CD4-positive, alpha-beta T cell treated with Interleukin-2 at 100 ng/mL for 4 hours (primary cell): ENCODE data around the gene NMNAT2.
"Not testable (repeated sequence)": the region's sequence is repeated elsewhere in the genome, so short reads cannot be mapped to it uniquely, and the experiment has no call there.

Experiments used
- DNase-seq: peaks from one replicate; pipeline ENCODE4 v3.0.0-alpha.2; 2020; ENCODE audit warnings: low spot score

The NMNAT2 gene

GRCh38 chr1:183262628-183263200 is 155.5 kb downstream of the NMNAT2 start:
- DNase-seq, result no peak

- DNase-seq, result no peak
These were observed 158.3 kb downstream of the NMNAT2 start for GRCh38 chr1:183259924-183260323.

- DNase-seq, result no peak
These were observed 163.1 kb downstream of the NMNAT2 start for GRCh38 chr1:183255073-183255472.

GRCh38 chr1:183251959-183252450 is 166.2 kb downstream of the NMNAT2 start:
- DNase-seq, result no peak

- DNase-seq, result no peak
These were observed 166.8 kb downstream of the NMNAT2 start for GRCh38 chr1:183251101-183251958.

GRCh38 chr1:183249941-183250452 is 168.2 kb downstream of the NMNAT2 start:
- no peak for DNase-seq

- DNase-seq, result no peak
These were observed 169.0 kb downstream of the NMNAT2 start for GRCh38 chr1:183248989-183249691.

GRCh38 chr1:183247931-183248330 is 170.2 kb downstream of the NMNAT2 start:
- DNase-seq, result no peak

- DNase-seq, result no peak
These were observed 170.7 kb downstream of the NMNAT2 start for GRCh38 chr1:183247484-183247883.

- DNase-seq, result no peak
These were observed 171.1 kb downstream of the NMNAT2 start for GRCh38 chr1:183247066-183247465.

GRCh38 chr1:183246436-183246835 is 171.7 kb downstream of the NMNAT2 start:
- no peak for DNase-seq

GRCh38 chr1:183245357-183245756 is 172.8 kb downstream of the NMNAT2 start:
- no peak for DNase-seq

GRCh38 chr1:183244466-183244865 is 173.7 kb downstream of the NMNAT2 start:
- DNase-seq, result no peak

- no peak for DNase-seq
These were observed 174.8 kb downstream of the NMNAT2 start for GRCh38 chr1:183243161-183244050.

GRCh38 chr1:183242556-183242955 is 175.6 kb downstream of the NMNAT2 start:
- DNase-seq, result no peak

- no peak for DNase-seq
These were observed 176.7 kb downstream of the NMNAT2 start for GRCh38 chr1:183241471-183241870.

GRCh38 chr1:183240853-183241252 is 177.3 kb downstream of the NMNAT2 start:
- not testable (repeated sequence) for DNase-seq

GRCh38 chr1:183240526-183240825 is 177.7 kb downstream of the NMNAT2 start:
- no peak for DNase-seq

- DNase-seq, result no peak
These were observed 178.2 kb downstream of the NMNAT2 start for GRCh38 chr1:183239793-183240525.

- DNase-seq, result no peak
These were observed 178.9 kb downstream of the NMNAT2 start for GRCh38 chr1:183239220-183239742.

- no peak for DNase-seq
These were observed 180.1 kb downstream of the NMNAT2 start for GRCh38 chr1:183238071-183238470.
